Posterior vena cava (tissue), 2 donors: ENCODE results near the gene DNASE2. TPM values are rescaled to one million over a fixed set of nuclear protein-coding genes. Genes with fewer than 3 reads are reported as not detected.
A peak's percentile ranks its signal among the peaks of the same experiment; 100 is the strongest.
"Not testable (repeated sequence)": the region's sequence is repeated elsewhere in the genome, so short reads cannot be mapped to it uniquely, and the experiment has no call there.

Experiments
- DNase-seq: peaks from one replicate; pipeline ENCODE4 v3.0.0-alpha.2; 2020; ENCODE audit warnings: low spot score
- intact Hi-C, 2 donors: fragments of 100-400 bp; cut with DNase I; formaldehyde crosslinking; loops; one replicate each; pipeline versions ENCODE4 v1.14.1 to v1.14.2; 2022 to 2023
- total RNA-seq, 2 donors: library from RNA; stranded (reverse); fragmentation: NEBNext Ultra II Directional; extraction: Animal tissue kit (Norgen Biotek cat#: 25700); gene quantifications; one replicate each; pipeline ENCODE4 v1.2.1, GENCODE V29; 2021
- donor health status: DM: yes; HTN: yes; CAD: no.
- donor health status: DM: yes; HTN: yes; CAD: no.

The DNASE2 gene
- total RNA-seq, 2 donors from 2014 or later: 20.2 to 31.8 TPM

- DNase-seq: no peak
- intact Hi-C loops: no loop called here
Observed at GRCh38 chr19:12867120-12868099, 13.8 kb downstream of the DNASE2 start.

DNA sequence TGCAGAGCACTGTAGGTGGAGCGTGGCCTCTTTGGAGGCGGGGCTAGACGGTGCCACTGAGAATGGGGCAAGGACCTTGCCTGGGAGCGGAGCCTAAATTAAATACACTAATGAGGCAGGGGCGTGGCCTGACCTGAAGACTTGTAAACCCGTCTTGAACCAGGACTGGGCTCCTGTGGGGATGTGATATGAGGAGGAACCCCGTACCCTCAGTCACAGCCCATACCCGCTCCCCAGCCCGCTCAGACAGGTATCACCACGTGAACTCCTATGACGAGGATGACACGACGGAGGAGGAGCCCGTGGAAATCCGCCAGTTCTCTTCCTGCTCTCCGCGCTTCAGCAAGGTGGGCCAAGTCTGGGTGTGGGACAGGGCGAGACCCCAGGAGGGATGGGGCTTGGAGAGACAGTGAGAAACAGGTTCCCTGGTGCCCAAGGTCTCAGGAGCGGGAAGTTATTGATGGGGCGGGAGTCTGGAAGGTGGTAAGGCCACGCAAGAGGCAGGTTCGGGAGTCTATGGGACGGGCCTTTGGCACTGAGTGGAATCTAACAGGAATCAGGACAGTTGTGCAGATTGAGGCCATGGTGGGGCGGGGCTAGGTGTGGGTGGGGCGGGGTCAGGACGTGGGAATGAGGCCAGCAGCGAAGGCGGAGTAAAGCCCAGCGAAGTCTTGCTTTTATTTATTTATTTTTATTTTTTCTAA, 14.7 kb downstream of the DNASE2 start:
- no peak for DNase-seq
- intact Hi-C loops: no loop called here

DNA sequence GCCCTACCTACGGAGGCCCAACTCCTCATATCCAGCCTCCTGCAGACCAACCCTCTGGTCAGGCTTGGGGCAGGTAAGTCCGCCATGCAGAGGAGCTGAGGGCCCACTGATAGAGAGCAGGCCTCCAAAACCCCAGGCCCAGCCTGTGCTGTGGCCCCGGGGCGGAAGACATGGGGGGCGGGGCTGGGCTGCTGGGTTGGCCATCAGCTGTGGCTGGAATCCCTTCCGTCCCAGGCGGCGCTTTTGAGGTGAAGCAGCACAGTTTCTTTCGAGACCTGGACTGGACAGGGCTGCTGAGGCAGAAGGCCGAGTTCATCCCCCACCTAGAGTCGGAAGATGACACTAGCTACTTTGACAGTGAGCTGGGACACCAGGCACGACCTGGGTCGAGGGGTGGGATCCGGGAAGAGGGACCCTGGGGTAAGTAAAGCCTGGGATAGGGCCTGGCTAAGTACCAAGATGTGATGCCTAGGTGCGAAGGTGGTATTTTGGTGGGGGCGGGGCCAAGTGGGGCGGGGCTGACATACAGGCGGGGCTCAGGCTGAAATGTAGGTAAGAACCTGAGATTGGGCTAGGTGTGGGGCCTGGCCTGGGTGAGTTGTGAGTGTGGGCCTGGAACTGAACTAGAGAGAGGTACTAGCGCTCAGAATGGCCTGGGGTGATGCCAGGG, 15.4 kb downstream of the DNASE2 start:
- DNase-seq: no peak
- intact Hi-C loops: no loop called here

DNA sequence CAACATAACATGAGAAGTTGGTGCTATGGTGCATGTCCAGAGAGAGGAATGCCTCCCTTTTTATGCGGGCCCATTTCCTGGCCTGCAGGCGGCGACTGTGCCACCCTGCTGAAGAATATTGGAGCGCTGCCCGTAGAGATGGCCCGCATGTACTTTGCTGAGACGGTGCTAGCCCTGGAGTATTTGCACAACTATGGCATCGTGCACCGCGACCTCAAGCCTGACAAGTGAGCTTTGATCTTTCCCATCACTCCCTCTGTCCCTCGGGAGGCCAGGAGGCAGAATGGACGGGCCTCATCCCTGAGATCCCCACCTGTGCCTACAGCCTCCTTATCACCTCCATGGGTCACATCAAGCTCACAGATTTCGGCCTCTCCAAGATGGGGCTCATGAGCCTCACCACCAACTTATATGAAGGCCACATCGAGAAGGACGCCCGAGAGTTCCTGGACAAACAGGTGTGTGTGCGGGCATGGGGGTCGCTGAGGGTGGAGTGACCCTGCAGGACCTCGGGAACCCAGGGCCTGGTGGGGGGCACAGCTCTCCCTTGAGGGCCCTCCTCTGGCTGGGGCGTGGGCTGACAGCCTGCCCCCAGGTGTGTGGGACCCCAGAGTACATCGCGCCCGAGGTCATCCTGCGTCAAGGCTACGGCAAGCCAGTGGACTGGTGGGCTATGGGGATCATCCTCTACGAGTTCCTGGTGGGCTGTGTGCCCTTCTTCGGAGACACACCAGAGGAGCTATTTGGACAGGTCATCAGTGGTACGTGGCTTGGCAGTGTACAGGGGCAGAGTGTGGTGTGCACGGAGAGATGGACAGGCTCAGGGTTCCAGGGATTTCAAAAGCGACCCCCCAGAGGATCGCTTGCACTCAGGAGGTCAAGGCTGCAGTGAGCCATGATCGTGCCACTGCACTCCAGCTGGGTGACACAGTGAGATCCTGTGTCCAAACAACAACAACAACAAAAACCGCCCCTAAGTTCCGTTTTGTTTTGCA, 16.2 kb downstream of the DNASE2 start:
- intact Hi-C loops: no loop called here
- no peak for DNase-seq

- DNase-seq: no peak
- intact Hi-C loops: no loop called here
Observed at GRCh38 chr19:12864143-12864542, 17.1 kb downstream of the DNASE2 start.

DNA sequence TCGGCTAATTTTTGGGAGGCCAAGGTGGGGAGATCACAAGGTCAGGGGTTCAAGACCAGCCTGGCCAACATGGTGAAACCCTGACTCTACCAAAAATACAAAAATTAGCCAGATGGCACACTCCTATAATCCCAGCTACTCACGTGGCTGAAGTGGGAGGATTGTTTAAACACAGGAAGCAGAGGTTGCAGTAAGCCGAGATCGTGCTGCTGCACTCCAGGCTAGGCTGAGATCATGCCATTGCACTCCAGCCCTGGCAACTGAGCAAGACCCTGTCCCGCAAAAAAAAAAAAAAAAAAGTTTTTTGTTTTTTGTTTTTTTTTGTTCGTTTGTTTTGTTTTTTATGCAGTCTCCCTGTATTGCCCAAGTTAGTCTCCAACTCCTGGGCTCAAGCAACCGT, 21.7 kb downstream of the DNASE2 start:
- intact Hi-C loops: no loop called here
- no peak for DNase-seq

DNA sequence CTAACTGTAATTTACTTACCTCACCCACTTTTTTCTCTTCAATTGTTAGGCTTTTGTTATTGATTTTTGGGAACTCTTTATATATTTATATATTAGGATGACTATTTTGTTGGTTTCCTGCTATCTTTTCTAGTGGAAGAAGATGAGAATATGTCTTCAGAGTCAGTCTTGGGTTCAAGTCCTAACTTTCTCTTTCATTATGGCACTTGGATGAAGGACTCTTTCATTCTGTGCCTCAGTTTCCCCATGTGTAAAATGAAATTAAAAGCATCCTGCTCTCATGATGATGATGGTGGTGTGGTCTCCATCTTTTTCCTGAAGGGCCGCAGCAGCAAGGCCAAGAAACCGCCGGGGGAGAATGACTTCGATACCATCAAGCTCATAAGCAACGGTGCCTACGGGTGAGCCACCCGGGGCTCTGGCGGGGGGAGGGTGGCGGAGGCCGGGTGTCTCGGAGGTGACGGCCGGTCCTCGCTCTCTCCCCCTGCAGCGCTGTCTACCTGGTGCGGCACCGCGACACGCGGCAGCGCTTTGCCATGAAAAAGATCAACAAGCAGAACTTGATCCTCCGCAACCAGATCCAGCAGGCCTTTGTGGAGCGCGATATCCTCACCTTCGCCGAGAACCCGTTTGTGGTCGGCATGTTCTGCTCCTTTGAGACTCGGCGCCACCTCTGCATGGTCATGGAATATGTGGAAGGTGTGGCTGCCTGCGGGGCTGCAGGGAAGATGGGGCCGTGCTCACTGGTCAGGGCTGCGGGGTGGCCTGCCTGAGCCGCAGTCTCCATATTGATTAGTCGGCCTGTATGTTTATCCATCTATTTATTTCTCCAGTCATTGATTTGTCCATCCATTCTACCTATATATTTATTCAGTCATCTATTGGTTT, 23.0 kb downstream of the DNASE2 start:
- no peak for DNase-seq
- intact Hi-C loops: no loop called here

- intact Hi-C loops: no loop called here
- no peak for DNase-seq
Observed at GRCh38 chr19:12856653-12857052, 24.6 kb downstream of the DNASE2 start.

DNA sequence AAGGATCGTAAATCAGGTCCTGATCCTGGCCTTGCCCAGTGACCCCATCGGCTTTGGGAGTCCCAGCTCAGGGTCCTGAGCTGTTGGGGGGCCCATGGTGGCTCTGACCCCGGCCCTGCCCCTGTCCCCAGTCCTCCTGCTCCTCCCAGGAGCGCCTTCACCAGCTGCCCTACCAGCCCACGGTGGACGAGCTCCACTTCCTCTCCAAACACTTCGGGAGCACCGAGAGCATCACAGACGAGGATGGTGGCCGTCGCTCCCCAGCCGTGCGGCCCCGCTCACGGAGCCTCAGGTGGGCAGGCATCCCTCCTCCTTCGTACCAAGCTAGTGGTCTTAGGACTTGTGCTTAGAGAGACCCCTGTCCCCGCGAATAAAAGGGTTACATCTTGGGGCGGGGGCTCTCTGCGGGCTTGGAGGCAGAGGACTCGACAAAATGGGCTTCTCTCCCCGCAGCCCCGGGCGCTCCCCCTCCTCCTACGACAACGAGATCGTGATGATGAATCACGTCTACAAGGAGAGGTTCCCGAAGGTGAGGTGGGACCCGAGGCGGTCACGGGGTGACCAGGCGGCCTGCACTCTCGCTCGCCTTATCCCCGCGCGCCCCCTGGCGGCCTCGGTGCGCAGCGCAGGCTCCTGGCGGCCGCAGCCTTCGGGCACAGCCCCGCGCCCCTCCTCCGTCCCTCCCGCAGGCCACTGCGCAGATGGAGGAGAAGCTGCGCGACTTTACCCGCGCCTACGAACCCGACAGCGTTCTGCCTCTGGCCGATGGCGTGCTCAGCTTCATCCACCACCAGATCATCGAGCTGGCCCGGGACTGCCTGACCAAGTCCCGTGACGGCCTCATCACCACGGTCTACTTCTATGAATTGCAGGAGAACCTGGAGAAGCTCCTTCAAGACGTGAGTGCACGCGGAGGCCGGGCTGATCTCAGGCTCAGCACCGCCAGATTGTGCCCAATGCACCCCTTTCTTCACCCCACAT, 33.8 kb downstream of the DNASE2 start:
- intact Hi-C loops: loop anchor here (5.0 kb wide), 2 partner anchors 80 to 85 kb away; no protein-coding TSS in a partner anchor
- peak; percentile 94 for DNase-seq

GRCh38 chr19:12846613-12847012, 34.6 kb downstream of the DNASE2 start:
- intact Hi-C loops: loop anchor here (5.0 kb wide), 2 partner anchors 79 to 84 kb away; no protein-coding TSS in a partner anchor
- not testable (repeated sequence) for DNase-seq

- intact Hi-C loops: no loop called here
- no peak for DNase-seq
Observed at GRCh38 chr19:12843999-12844732, 37.1 kb downstream of the DNASE2 start.

GRCh38 chr19:12843328-12843727, 37.9 kb downstream of the DNASE2 start:
- intact Hi-C loops: no loop called here
- DNase-seq: no peak

- intact Hi-C loops: no loop called here
- no peak for DNase-seq
Observed at GRCh38 chr19:12842511-12842910, 38.7 kb downstream of the DNASE2 start.

- intact Hi-C loops: no loop called here
- DNase-seq: no peak
Observed at GRCh38 chr19:12841094-12841493, 40.2 kb downstream of the DNASE2 start.

DNA sequence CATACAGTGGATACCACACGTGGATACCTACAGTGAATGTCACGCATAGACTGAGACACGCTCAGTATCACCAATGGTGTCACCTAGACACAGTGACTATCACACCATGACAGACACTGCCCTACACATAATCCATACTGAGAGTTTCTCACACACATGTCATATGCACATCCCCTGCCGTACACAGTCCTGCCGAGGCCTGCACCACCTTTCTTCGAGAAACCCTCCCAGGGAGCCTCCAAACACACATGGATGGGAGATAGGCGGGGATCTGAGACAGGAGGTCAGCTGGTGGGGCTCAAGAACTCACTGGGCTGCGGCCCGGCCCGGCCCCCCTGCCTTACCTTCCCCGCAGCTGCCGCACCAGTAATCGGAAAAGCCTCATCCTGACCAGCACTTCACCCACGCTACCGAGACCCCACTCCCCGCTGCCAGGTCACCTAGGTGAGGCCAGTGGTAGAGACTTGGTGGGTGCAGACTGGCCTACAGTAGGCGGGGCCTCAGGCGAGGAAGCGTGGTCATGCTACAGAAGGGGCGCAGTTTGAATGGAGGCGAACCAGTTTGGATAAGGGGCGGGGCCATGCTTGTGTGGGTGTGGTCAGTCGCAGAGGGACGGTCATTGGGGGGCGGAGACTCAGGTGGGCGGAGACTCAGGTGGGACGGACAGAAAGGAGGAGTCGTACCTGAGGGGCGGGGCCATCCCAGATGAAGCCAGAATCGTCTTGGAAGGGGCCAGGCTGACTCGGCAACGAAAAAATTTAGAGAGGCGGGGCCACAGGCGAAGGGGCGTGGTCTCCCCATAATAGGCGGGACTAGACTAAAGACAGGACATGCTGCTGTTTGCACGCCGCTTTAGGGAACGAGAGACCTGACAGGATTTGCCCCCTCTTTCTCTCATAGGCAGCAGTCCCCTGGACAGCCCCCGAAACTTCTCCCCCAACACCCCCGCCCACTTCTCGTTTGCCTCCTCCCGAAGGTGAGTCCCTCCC, 40.9 kb downstream of the DNASE2 start:
- no peak for DNase-seq
- intact Hi-C loops: no loop called here
